Stimulated activated CD4-positive, alpha-beta T cell treated with anti-CD3 and anti-CD28 coated beads, Interleukin-1b, Interleukin-23, amount 100 ng/mL, for 1 hour (primary cell): ENCODE results near the gene PSMA6.
"Not testable (repeated sequence)": the region's sequence is repeated elsewhere in the genome, so short reads cannot be mapped to it uniquely, and the experiment has no call there.

Experiments
- DNase-seq, 2 donors: peaks; one replicate each; pipeline ENCODE4 v3.0.0-alpha.2; 2020; ENCODE audit warnings: low read depth in 2 of 2

The PSMA6 gene

GRCh38 chr14:35344107-35344807, 52.1 kb downstream of the PSMA6 start:
- DNase-seq = no peak

DNA sequence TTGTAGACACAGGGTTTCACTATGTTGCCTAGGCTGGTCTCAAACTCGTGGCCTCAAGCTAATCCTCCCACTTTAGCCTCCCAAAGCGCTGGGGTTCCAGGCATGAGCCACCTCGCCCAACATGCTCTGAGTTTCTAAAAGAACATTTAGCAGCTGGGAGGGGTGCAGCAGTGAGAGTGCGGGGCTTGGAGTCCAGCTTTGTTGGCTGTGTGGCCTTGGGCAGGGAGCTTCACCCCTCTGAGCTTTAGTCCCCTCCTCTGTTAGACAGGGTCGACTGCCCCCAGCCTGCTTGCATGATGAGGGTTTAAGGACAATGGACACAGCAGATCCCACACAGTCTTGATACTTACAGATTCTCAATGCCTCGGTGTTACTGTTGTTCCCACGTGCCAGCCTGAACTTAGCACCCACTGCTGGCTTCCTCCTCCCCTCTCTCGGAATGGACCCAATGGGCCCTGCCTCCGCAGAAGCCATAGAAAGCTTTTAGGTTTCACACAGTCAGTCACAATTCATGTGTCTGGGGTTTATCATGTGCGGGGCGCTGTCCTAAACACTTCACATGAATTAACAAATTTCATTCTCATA, 54.6 kb downstream of the PSMA6 start:
- no peak for DNase-seq

- no peak for DNase-seq
Observed at GRCh38 chr14:35347323-35348043, 55.3 kb downstream of the PSMA6 start.

GRCh38 chr14:35348044-35348380, 55.8 kb downstream of the PSMA6 start:
- DNase-seq = not testable (repeated sequence)

DNA sequence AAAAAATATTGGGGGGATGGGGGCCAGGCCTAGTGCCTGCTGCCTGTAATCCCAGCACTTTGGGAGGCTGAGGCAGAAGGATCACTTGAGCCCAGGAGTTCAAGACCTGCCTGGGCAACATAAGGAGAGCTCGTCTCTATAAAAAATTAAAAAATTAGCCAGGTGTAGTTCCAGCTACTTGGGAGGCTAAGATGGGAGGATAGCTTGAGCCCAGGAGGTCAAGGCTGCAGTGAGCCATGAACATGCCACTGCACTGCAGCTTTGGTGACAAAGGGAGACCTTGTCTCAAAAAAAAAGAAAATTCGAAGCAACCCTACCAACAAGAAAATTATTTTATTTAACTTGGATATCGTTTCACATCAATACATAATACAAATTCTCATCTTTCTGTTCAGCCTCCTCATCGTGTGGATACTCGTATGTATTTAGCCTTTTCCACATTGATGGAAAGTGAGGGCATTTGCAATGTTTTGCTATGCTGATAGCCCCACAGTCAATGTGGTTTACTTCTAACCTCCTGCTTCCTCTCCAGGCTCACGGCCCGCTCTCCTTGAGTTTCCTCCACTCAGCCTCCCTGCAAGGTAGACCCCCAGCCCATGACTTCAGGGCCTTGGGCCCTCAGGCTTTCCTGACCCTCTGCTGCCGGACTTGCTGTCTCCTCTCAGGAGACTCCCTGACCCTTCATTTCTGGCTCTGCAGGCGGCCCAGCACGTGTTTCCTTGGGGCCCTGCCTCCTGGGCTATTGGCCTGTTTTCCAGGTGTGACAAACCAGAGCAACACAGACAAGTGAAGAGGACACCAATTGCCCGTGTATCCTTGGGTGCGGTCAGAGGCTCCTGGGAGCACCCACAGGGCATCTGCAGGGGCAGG, 57.5 kb downstream of the PSMA6 start:
- DNase-seq = no peak

- DNase-seq = no peak
Observed at GRCh38 chr14:35351497-35351896, 59.3 kb downstream of the PSMA6 start.

- no peak for DNase-seq
Observed at GRCh38 chr14:35351897-35352273, 59.7 kb downstream of the PSMA6 start.

DNA sequence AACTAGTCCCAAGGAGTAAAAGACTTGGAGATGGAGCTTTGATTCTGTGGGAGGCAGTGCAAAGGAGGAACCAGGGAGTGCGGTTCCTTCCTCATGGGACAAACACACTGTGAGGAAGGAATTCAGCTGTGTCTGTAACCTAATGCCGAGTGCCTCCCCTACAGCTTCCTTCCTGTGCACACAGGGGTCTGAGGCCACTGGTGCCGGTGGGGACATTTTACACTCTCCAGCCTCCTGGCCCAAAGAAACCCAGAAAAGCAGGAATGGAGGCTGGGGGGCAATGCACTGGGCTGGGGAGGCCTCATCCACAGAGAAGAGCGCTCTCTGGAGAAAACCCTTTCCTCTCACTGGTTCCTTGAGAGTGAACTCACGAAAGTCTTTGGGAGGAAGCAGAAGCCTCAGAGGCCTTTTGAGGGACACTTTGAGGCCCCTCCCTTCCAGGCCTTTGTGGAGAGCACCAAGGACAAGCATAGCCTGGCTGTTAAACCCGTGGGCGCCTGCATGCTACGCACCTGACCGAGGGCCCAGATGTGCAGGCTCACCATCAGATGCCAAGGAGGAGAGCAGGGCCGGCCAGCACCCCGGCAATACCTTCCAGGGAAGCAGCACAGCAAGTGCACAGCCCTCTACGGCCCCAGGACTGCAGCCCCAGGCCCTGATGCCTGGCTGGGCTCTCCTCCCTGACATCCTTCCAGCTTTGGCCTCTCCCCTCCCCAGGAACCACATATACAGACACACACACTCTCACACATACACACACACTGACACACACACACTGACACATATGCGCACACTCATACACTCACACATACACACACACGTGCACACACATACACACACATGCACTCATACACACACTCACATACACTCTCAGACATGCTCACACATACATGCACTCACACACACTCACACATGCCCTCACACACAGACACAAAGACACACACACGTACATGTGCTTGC, 60.4 kb downstream of the PSMA6 start:
- DNase-seq = no peak

DNA sequence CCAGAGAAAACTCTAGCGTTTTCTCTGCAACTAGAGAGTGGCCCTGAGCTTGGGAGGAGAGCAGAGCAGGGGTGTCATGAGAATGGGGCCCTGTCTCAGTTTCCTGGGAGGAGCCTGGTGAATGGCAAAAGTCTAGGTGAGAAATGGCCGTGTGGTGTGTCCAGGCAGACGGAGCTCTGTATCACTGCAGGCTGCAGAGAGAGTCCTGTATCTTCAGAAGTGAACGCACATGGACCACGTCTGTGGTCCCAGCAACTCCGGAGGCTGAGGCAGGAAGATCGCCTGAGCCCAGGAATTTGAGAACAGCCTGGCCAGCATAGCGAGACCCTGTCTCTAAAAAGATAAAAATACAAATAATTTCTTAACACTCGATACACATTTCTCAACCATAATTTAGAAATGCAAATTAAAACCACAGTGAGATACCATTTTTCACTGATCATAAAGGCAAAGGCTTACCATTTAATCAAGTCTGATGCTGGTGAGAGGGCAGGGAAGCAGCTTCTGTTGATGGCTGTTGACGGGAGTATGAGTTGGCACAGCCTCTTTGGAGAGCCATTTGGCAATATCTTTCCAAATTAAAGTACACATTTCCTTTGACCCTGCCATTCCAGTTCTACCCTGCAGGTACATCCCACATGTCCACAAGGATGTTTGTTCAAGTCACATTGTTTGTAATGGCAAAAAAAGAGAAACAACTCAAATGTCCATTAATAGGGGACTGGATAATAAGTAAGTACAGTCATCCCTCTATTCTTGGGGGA, 61.4 kb downstream of the PSMA6 start:
- DNase-seq = no peak

GRCh38 chr14:35355235-35355634, 63.1 kb downstream of the PSMA6 start:
- DNase-seq = not testable (repeated sequence)

DNA sequence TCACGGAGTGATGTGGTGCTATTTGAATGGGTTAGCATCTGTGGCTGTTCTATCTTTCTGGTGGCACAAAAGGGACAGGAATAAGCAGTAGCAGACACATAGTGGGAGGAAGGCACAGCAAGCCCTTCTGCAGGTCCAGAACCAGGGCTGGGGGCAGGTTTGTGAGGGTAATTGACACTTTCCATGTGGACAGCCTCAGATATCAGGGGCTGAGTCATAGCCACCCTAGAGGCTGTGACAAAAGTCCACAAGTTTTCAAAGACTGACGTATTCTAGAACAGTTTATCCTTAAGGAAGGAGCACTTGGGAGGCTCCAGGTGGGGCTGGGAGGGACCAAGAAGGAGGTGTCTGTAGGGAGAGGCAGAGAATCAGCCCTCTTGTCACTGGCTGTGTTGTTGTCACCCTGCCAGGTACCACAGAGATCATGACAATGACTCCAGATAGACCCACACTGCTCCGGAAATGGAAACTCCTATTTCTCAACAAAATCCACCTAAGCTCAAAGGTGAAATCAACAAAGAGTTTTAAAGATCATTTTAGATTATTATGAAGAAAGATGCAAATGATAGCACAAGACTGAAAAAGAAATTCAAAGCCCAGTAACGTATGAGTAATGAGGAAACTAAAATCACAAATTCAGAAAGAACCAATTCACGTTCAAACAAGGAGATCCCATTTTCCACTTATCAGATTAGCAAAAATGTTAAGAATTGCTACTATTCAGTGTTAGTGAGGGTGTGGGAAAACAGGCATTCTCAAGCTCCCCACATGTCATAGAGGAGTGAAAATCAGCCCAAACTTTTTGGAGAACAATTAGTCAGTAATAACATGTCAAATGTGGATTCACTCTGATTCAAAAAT, 64.0 kb downstream of the PSMA6 start:
- no peak for DNase-seq

DNA sequence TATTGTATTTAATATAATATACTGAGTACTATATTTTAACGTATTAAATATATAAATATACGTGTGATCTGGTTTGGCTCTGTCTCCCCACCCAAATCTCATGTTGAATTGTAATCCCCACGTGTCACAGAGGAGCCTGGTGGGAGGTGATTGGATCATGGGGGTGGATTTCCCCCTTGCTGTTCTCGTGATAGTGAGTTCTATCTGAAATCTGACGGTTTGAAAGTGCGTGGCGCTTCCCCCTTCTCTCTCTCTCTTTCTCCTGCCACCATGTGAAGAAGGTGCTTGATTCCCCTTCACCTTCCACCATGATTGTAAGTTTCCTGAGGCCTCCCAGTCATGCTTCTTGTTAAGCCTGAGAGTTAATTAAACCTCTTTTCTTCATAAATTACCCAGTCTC, 67.5 kb downstream of the PSMA6 start:
- DNase-seq = not testable (repeated sequence)

GRCh38 chr14:35361141-35361480, 68.9 kb downstream of the PSMA6 start:
- no peak for DNase-seq

- DNase-seq = no peak
Observed at GRCh38 chr14:35362450-35362849, 70.3 kb downstream of the PSMA6 start.

GRCh38 chr14:35362911-35363374, 70.8 kb downstream of the PSMA6 start:
- DNase-seq = no peak

- peak in 1 of 2 donors; percentile 48 for DNase-seq
Observed at GRCh38 chr14:35365130-35366055, 73.2 kb downstream of the PSMA6 start.

DNA sequence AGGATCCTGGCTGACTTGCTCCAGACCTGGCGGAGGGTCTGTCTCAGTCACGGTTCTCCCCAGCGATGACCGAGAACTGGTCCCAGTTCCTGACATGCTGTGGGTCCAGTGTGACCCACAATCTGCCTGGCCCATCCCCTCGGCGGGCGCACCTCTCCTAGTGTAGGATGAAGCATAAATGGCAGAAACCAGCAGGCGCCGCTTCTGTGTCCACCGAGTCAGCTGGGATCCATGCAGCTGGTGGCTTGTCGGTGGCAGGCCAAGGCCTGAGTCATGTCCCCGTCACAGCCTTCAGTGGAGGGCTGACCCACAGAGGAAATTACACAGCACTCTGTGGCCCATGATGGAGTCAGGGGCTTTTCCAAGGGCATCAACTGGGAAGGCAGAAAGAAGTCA, 73.9 kb downstream of the PSMA6 start:
- no peak for DNase-seq

DNA sequence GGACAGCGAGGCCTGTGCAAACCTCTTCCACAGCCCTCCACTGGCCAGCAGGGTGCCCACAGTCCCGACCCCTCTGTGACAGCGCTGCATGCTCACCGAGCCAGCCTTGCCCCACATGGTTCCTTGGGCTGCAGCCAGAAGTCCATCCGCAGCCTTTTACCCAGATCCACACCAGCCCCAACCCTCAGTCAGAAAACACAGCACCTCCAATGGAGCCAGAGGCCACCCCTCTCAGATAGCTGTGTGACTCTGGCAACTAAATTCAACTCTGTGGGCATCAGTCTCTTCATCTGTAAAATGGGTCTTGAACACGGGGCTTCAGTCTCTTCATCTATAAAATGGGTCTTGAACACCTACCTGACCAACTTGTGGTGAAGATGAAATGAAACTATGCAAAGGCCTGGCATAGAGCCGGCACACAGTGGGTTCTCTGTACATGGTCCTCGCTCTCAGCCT, 74.4 kb downstream of the PSMA6 start:
- no peak for DNase-seq
